HG02678 (cell line): ENCODE results near the gene TPH2.

Source experiments
- ATAC-seq: cut with Tn5 transposase; IDR thresholded peaks from one replicate; pipeline ENCODE4 v1.9.1; 2021; ENCODE audit warnings: mild to moderate bottlenecking, moderate library complexity; ENCODE audit not compliant: unreplicated experiment

Gene TPH2

DNA sequence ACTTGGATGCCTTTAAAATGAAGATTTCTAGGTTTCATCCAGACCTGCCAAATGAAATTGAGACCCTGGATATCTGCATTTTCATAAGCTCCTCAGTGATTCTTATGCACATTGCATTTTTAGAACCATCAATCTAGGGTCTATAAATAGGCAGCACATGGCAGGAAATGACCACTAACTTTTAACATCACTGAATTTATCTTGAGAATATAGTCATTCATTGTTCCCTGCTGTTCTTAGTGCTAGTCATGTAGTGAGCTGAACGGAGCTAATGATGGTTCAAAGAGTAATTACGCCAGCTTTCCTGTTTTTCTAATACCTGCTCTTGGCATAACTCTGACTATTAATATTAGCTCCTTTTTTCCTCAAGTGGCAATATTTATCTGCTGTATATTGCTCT is 91.6 kb downstream of the TPH2 start:
- ATAC-seq, result no peak

DNA sequence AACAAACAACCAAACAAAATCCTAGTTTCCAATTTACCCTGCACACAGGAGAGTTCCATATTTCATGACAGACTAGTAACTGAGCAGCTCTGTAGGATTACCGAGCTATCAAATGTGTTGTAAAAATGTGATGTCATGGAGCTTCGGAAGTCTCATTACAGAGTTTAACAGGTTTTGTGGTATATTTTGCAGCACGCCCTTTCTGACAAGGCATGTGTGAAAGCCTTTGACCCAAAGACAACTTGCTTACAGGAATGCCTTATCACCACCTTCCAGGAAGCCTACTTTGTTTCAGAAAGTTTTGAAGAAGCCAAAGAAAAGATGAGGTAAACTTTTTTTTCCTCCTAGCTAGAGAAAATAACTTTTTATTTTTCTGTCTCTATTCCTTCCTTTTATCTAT is 92.4 kb downstream of the TPH2 start:
- no peak for ATAC-seq

DNA sequence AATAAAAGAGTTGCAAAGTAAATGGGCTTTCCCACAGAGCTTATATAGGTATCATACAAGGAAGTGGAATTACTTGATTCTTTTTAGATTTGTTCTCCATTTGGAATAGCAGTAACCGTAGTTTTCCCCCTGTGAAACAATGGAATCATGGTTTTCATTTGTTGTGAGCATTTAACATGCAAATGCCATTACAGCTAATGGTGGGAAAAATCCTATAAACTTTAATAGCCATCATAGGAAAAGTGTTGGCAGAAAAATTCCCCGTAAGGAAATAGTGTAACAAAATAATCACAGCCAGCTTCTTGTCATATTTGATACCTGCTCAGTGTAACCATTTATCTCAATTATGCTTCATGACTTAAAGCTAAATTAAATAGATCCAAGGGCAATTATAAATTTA is 95.3 kb downstream of the TPH2 start:
- no peak for ATAC-seq

DNA sequence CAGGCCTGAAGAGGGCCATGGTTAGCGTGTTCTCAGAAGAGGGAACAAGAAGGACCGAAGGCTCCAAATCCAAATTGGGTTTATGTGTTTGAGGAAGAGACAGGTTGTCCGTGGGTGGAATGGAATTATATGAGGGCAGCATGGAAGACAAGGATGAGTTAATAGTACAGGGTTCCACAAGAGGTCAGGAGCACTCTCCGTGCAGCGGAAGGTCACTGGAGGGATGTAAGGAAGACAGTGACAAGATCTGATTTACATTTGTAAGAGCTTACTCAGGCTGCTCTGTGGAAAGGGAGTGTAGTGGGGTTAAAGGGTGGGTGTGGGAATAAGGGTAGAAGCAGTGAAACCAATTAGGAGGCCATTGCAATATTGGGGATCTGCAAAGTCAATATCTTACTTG is 97.0 kb downstream of the TPH2 start:
- no peak for ATAC-seq

DNA sequence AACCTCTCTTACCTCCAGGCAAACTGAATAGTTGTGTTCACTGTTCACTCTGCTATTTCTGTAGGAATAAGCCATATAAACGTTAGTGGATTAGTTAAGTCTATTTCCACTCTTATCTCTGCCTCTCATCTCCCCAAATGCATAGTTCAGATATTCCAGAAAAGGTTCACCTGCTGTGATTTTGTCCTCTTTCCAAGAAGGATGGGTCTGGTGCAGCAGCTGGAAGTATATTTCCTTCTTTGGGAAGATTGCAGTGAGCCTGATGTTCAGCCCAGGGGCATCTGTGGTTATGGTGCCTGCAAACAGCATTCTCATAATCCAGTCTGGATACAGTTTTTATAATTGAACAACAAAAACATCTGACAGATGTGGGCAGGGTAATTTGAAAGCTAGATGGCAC is 97.7 kb downstream of the TPH2 start:
- no peak for ATAC-seq

DNA sequence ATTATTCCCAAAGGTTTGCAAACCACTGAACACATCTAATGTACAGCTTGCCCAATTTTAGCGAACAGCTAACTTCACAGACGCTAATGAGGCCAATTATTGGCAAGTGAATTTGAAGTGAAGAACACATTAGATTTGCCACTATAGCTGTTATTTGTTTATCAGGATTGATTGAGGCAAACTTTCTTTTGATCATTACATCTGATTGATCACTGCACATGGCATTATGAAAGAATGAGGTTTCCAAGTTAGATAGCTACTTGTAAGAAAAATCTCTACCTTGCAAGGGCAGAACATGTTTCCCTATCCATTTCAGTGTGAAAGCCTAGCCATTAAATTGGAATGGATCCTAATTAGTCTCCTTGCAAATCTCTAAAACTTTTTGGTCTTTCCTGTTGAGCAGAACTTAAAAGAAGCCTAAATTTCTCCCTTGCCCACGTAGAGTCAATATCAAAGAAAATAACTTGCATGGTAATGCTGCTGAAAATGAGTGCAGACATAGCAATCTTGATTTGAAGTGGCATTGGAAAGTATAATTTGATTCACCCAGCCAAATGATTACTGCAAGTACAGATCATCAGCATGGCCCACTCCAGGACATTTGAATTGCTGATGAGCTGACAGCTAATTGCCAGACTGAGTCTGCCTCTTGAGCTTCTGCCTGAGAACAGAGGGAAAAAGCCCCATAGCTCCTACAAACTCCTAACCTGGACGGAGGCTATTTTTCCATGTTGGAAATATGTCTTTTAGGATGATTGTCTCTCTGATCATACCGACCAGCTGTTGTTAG is 98.6 kb downstream of the TPH2 start:
- no peak for ATAC-seq

DNA sequence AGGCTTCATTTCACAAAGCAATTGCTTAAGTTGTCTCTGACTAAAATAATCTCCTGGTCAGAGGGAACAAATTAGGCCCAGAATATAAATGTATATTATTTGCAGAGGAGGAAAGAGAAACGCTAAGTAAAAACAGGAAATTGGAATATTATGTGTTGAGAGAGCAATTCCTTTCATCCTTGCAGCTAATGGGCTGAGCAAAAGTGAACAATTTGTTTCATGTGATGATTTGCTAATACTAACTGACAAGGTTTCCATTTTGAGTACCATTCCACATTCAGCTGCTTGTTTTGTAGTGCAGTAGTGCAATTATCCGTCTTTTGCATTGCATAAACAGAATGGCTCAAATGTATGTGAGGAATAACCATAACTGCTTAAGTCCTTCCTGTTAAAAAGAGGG is 103.2 kb downstream of the TPH2 start:
- ATAC-seq, result no peak

DNA sequence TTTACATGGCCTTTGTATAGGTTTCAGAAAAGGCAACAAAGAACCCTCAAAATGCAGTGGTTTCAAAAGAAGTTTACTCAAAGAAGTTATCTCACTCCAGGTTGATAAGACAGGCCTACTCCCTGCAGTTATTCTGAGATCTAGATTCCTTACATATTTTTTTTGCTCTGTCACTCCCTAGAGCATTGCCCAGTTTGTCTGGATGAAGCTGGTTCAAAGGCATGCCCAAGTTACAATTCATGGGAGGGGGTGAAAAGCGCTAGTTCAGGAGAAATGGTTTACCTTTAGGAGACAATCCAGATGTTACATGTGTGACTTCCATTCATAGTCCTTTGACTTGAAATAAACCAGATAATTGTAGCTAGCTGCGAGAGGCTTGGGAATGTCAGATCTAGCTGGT is 115.0 kb downstream of the TPH2 start:
- no peak for ATAC-seq

DNA sequence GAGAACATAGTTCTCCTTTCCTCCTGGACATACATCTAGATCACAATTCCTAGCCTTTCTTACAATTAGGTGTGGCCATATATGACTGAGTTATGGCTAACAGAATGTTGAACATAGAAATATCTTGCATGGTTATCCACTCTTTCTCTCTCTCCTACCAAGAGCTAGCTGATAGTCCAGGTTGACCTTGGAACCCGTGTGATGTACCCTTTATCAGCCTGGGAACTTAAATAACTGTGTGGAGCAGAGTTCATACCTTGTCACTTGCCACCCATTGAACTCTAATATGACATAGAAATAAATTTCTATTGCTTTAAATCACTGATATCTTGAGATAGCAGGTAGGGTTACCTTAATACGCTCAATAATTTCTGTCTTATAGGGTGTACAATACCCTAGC is 115.9 kb downstream of the TPH2 start:
- ATAC-seq, result no peak

DNA sequence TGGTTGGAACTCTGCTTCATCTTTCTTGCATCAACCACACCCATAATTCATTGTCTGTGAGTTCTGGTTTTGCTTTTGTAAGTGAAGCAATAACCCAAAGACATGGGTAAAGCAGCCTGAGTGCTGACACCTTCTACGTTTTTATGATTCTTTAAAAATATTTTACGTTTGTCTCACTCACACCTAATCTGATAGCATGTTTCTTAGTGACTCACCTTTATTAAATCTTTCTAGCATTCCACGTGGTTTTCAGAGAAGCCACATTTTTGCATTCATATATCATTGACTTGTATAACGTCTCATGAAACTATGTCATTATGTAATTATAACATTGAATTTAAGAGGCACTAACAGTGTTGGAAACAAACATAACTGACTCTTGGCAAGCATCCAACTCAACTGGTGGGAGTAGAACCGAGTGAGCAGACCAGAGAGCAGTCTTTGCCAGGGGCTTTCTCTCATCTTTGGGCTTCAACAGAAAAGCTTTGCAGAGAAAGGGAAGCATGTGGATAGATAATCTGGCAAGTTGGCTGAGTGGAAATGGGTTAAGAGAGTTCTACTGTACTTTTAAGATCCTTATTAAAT is 118.8 kb downstream of the TPH2 start:
- no peak for ATAC-seq

DNA sequence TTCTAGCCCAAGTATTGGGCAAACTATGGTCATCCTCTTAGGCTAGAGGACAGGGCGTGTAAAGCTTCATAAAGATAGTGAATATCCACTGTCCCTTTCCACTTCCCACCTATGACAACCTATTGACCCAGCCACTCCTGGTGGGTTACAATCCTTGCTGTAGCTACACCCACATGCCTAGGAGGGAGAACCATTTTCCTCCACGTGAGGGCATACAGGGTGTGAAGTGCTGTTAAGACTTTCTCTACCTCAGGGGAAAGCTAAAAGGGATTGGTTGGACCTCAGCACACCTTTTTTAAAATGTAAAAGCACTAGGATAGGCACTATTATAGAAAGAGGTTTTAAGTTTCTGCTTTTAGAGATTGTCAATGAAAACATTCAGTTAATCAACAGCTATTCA is 124.4 kb downstream of the TPH2 start:
- no peak for ATAC-seq

DNA sequence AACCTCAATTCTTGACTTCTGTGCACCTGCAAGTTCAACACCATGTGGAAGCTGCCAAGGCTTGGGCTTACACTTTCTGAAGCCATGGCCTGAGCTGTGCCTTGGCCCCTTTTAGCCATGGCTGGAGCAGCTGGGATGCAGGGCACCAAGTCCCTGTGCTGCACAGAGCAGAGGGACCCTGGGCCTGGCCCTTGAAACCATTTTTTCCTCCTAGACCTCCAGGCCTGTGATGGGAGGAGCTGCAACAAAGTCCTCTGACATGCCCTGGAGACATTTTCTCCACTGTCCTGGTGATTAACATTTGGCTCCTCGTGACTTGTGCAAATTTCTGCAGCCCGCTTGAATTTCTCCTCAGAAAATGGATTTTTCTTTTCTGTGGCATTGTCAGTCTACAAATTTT is 132.4 kb downstream of the TPH2 start:
- no peak for ATAC-seq

DNA sequence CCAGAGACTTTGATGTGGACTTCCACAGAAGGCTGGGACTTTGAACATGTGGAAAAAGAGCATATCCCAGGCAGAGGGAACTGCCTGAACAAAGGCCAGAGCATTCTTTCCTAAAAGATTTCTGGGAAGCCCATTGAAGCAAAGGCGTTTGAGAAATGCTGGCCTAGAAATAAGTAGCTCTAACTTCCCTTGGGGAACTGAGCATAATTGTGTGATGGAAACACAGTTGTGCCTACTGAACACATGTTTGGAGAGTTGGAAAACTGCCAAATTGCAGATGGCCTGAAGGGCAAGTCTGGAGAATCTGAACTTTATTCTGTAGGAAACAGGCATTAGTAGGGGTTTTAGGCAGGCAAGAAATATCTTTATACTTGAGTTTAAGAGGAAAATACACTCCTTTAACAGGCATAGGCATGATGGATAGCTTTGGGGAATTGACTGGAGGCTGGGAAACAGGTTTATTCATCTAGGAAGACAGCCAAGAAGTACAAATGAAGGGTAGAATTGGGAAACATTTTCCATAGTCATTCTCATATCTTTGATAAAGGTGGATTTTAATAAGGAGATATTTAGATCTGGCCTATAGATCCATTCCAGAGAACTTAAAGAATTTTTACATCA is 134.1 kb downstream of the TPH2 start:
- no peak for ATAC-seq

DNA sequence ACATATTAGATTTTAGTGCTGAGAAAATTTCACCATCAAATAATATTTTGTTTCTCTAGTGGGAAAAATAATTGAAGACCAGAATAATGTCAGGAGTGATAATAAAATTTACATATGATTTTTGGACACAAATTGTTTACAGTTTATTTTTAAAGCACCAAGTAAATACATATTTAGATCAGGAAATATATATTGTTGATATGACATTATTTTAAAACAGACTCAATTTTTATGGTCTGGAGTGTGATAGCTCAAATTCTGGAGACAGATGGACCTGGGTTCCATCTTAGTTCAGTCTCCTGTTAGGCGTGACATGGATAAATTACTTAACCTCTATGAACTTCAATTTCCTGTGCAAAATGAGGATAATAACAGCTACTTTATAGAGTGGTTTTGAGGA is 135.4 kb downstream of the TPH2 start:
- no peak for ATAC-seq

DNA sequence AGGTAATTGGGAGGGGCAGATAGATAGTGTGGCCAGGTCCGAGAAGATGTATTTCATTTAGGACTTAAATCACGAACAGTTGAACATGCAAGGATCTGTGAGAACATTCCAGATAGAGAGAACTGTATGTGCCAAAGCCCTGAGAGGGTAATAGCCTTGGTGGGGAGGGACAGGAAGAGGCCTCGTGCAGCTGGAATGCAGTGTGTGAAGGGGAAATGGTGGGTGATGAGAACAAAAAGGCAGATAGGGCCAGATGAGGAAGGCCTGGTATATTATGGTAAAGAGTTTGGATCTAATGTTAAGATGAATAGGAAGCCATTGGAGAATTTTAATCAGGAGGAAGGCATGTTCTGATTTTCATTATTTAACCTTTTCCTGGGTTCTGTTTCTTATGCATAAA is 136.3 kb downstream of the TPH2 start:
- ATAC-seq, result no peak

DNA sequence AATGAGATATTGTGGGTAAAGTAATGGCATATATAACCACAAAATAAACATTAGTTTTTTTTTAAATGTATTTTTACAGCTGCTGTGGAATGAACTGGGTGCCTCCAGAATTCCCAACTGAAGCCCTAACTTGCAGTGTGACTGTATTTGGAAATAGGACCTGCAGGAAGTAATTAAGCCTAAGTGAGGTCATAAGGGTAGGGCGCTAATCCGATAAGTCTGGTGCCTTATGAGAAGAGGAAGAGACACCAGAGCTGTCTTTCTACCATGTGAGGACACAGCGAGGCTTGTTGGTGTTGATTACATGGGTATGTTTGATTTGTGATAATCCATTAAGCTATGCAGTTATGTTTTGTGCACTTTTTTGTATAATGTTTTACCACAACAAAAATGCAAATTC is 136.8 kb downstream of the TPH2 start:
- ATAC-seq, result no peak

DNA sequence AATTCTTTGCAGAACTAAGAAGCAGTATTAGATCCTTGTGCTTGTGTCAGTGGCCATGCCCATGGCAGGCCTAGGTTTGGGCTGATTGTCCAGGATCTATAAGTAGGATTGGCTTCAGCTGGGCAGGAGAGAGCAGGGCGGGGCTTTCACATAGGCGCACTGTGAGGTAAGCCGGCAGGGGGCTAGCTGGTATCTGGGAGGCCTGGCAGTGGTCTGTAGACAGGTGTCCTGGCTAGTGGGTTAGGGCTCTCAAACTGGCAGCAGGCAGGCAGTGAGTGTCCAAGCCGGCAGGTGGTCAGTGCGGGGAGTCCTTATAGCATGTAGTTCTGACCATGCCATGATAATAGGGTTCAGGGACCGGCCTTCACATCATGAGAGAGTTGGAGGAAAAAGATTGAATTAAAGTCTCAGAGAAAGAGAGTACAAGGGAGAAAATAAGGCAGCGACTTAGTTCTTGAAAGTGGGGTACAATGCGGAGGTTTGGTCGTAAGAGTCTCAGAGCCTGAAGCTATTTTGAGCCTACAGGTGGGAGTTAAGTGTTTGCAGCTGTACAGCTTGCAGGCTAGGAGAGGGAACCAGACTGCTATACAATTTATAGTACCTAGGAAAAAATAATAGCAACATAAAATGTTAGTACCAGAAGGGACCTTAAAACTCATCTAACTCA is 137.4 kb downstream of the TPH2 start:
- ATAC-seq, result no peak

DNA sequence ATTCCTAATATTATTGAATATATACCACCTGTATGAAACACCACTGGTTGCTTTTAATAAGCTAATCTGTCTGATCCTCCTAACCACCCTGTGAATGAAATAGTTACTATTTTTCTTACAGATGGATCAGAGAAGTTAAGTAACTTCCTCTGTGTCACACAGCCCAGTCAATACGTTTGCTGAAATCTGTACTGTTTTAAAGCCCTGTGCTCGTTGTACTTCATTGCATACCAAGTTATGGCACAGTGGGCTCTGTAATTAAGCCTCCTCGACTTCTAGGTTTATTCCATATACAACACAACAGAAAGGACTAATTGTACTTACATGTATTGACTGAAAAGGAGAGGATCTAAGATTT is 137.9 kb downstream of the TPH2 start:
- ATAC-seq, result no peak

DNA sequence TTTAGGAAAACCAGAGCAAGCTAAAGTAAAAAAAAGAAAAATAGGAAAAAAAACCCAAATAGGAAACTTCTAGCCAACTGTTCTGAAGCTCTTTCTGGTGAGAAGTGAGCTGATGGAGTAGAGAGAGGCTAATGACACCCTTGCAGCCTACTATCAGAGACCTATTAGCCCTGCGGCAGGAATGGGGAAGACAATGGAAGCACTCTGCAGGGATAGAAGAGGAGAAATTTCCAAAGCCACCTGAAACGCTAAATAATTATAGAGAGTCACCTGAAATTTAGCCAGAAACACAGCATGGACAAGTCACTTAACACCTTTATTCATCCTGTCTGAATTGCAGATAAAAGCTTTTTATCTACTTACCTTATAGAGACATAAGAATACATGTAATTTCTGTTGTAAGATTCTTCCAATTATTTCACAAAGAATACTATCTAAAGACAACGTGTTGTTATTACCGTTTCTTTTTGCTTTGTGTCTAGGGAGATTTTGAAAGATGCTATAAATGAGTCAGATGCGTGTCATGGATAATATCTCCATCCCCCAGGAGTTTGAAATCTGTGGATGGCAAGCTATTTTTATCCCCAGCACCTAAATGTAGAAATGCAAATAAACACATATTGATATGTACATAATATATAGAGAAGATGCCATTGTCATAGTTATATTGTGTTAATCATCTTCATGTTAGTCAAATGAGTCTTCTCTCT is 138.6 kb downstream of the TPH2 start:
- no peak for ATAC-seq

DNA sequence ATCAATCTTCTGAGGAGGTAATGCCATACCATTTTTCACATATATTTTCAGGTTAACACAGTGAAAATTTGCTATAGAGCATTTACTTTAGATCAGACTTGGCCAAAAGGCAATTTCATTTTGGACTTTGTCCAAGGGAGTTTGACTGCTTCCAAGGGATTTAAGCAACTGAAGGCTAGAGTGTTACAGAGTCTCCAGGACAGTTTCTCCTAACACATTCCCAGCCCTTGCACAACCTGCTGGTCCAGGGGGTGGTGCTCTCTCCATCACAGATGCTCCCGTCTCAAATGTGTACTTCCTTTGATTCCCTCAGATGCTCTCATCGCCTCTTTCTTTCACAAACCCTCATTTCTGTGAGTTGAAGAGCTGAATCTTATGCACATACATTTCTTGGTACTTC is 143.1 kb downstream of the TPH2 start:
- no peak for ATAC-seq
